Activated effector memory CD4-positive, alpha-beta T cell treated with Interleukin-2 at 50 U/mL for 16 hours (primary cell): Measurements from ENCODE around the gene SUGP2.
A peak's percentile ranks its signal among the peaks of the same experiment; 100 is the strongest.

Experiments
- DNase-seq: peaks from one replicate; pipeline ENCODE4 v3.0.0-alpha.2; 2020

SUGP2 gene

GRCh38 chr19:19033426-19034203, at the start of gene SUGP2, which contains the start of gene ARMC6:
TSS of gene SUGP2 (minus strand) at chr19:19033517. CDS start at chr19:19031071, 2,446 bp downstream.
TSS of gene ARMC6 (plus strand) at chr19:19033603. CDS start at chr19:19034210, 607 bp downstream.
- peak; percentile 89 for DNase-seq

- no peak for DNase-seq
These were observed 48.4 kb upstream of the SUGP2 start for GRCh38 chr19:19081642-19082151.

DNA sequence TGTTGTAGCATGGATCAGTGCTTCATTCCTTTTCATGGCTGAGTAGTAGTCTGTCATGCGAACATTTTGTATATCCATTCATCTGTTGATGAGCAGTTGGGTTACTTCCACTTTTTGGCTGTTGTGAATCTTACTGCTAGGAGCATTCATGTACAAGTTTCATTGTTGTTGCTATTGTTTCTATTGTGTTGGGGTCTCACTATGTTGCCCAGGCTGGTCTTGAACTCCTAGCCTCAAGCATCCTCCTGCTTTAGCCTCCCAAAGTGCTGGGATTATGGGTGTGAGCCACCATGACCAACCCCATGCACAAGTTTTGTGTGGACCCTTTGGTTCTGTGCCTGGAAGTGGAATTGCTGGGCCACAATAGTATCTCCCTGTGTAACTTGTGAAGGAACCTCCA, 46.3 kb upstream of the SUGP2 start:
- DNase-seq: no peak

DNA sequence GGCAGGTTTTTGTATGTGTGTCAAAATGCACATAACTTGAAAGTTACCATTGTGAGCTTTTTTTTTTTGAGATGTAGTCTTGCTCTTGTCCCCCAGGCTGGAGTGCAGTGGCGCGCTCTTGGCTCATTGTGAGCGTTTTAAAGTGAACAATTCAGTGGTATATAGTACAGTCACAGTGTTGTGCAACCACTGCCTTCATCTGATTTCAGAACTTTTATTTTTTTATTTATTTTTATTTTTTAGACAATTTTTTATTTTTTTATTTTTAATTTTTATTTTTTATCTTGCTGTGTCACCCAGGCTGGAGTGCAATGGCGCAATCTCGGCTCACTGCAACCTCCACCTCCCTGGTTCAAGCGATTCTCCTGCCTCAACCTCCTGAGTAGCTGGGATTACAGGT, 45.5 kb upstream of the SUGP2 start:
- no peak for DNase-seq

DNA sequence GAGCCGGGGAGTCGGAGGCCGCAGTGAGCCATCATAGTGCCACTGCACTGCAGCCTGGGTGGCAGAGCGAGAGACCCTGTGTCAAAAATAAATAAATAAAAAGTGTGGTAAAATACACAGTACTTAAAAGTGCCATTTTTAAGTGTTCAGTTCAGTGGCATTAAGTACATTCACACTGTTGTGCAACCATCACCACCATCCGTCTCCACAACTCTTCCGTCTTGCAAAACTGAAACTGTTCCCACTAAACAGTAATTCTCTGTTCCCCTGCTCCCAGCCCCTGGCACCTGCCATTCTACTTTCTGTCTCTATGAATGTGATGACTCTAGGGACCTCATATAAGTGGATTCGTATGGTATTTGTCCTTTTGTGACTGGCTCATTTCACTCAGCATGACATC, 43.8 kb upstream of the SUGP2 start:
- DNase-seq: no peak

GRCh38 chr19:19076476-19076875, 43.2 kb upstream of the SUGP2 start:
- no peak for DNase-seq

DNA sequence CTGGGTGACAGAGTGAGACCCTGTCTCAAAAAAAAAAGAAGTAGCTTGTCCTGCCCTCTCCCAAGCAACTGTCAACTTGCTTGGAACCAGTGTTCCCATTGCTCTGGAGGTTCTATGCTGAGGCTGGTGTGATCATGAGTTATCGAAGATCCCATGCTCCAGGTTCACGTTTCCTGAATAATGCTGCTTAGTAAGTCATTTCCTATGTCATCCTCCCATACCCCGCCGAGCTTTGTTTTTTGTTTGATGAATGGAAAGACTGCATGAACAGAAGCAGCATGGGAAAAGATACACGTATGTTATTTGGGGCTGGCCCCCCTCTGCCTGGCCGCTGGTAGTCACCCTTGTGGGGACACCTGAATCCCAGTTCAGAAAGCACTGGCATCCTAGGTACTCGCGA, 41.8 kb upstream of the SUGP2 start:
- no peak for DNase-seq

DNA sequence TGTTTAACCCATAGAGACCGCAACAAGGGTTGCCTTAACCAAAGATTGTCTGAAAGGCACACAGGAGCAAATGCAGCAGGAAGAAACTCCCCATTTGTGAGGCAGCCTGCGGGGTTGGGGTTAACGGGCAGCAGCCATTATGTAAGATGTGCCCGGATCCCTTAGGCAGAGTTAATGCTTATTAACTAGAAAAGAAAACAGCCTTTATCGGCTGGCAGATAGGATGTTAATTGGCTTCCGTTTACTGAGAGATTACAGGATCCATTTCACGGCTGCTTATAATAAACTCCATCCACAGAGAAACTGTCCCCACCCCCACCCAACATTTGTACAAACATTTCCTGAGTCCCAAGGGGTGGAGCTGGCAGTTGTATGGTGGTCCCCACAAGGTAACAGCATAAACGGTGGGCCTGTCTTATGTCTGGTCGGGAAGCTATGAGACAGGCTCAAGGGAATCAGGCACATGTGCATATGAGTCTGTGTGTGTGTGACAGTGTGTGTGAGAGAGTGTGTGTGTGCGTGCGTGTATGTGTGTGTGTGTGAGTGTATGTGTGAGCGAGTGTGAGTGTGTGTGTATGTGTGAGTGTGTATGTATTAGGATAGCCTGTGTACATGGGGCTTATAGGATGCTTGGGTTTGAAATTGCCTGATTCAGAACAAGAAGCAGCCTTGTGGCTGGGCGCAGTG, 41.0 kb upstream of the SUGP2 start:
- DNase-seq: no peak

DNA sequence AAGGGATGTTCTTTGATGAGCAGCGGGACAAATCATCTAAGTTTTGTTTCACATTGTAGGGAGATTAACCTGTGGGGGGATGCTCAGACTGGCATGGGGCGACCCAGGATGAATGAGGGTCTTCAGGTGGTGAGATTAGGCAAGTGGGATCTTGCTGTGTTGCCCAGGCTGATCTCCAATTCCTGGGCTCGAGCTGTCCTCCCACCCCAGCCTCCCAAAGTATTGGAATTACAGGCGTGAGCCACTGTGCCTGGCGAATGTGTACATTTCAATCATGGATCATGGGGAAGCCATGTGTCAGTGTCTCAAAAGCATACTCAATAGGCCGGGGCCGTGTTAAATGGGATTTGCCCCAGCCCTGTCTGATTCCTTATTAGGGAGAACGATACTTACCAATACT, 38.6 kb upstream of the SUGP2 start:
- no peak for DNase-seq

GRCh38 chr19:19068659-19069654, 35.6 kb upstream of the SUGP2 start:
- DNase-seq: no peak

DNA sequence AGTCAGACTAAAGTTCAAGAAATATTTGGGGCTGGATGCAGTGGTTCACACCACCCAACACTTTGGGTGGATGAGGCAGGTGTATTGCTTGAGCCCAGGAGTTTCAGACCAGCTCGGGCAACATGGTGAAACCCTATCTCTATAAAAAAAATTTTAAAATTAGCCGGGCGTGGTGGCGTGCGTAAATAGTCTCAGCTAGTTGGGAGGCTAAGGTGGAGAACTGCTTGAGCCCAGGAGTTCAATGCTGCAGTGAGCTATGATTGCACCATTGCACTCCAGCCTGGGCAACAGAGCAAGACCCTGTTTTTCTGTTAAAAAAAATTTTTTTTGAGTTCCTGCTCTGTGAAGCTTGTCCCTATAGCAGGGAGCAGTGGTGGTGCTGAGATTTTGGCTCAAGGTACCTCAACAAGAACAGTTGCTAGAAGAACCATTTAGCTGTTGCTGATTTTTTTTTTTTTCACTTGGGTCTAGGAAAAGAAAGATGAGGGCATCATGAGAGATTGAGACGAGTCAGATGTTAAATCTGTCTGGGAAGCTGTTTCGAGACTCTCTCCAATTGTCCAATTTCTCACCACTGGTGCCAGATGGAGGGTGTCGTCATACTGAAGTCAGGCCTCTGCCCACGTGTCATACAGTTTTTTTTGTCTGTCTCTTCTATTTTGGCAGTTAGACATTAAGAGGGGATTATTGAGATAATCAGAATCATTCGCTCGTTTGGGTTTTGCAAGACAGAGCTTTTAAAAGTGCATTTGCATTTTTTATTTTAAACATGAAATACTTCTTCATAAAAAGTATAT, 34.2 kb upstream of the SUGP2 start:
- no peak for DNase-seq

- peak; percentile 16 for DNase-seq
These were observed 31.8 kb upstream of the SUGP2 start for GRCh38 chr19:19064811-19065745.

DNA sequence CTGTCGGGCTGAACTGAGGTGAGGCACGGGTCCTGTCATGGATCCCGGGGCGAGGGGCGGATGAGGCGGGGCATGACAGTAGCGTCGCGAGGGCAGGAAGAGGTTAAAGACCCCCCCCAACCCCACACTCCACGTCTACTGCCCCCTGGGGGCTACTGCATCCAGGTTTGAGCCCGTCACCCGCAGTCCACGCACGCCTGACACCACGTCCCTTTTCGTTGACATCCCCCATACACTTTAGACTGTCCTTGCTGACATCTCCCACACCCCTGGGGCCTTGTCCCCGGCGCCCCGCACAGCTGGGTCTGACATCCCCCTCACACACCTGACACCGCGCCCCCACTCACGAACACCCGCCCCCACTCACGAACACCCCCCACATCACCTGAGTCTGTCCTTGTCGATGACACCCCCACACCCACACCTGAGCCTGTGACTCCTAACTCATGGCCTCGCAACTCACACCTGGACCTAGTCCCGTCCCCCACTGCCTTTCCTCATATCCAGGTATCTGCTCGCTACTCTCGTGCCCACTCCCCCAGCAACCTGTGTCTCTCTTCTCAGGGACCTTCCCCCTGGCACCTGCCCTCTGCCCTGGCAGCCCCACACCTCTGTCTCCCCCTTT, 30.9 kb upstream of the SUGP2 start:
- no peak for DNase-seq

- DNase-seq: peak; percentile 99
These were observed 30.1 kb upstream of the SUGP2 start, which contains the start of gene SLC25A42 for GRCh38 chr19:19063183-19064097. TSS of gene SLC25A42 (plus strand) at chr19:19063994. CDS start at chr19:19096125, 32,131 bp downstream.

DNA sequence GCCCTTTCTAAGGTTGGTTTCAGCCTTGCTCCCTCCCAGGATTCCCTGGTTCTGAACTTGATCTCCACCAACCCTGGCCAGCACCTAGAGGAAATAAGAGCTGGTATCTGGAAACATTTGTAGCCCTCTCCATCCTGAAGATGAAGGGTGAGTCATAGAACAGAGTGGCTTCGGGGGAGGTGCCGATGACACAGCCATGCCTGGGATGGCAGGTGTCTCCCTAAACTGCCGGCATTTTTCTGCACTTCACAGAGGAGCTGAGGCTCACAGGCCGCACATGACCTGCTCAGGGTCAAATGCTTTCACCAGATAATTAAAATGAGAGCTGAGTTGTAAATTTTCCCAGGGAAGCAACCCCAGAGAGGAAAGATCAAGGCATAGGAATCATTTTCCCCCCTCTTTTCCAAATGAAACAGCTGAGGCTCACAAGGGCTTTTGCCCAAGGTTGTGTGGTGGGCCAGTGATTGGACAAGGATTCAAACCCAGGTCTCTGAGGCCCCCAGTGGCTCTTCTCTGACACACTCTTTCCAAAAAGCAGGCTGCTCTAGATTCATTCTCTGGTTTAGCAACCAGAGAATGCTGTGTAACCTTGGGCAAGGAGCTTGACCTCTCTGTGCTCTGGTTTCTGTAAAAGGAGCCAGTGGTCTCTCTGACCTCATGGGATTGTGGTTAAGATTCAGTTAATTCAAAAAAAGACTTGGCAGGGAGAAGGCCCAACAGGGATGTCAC, 29.3 kb upstream of the SUGP2 start:
- DNase-seq: no peak

DNA sequence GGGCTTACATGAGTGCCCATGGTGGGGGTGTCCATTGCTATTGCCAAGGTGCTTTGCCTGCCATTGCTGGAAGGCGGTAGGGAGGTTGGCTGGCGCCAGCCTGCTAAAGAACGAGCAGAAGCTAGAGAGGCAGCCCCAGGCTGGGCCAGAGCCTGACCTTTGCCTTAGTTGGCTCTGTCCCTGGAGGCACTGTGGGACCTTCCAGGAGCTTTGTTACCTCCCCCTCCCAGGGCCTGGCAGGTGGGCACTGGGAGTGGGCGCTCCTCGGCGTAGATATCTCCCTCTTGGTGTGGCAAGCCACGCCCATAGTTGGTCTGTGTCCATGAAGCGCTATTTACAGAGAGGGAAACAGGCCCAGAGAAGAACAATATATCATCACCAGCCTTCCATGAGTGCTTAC, 28.2 kb upstream of the SUGP2 start:
- no peak for DNase-seq

DNA sequence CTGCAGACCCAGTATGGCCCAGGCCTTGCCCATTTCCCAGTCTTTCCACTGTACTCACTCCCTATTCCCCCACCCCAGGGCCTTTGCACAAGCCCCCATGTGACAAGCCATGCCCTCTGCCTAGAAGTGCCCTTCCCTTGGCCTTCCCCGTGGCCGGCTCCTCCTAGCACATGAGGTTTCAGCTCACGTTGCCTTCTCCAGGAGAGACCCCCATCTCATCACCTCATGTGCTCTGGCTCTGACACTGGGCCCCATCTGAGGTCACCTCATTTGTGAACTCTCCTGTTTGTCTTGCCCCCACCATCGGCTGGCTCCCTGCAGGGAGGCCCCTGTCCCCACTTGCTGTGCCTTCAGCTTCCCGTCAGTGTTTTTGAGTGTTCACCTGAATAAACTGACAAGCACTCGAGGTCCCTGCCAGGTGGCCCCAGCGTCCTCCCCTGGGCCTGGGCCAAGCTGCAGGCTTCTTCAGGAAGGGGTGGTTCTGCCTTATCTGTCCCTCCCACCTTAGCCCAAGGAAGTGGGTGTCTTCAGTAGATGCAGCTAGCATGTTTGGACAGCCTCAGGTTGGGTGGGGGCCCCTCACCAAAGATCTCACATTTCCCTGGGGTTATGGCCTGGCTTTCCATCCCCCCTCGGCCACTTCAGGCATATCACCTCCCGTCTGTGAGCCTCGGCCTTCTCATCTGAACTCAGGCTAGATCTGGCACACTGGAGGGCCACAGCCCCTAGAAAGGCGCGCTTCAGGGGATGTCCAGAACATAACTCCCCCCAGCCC, 26.7 kb upstream of the SUGP2 start:
- DNase-seq: no peak
